Measurements from ENCODE around the gene TANGO2.
A peak's percentile ranks its signal among the peaks of the same experiment; 100 is the strongest.

The TANGO2 gene

DNA sequence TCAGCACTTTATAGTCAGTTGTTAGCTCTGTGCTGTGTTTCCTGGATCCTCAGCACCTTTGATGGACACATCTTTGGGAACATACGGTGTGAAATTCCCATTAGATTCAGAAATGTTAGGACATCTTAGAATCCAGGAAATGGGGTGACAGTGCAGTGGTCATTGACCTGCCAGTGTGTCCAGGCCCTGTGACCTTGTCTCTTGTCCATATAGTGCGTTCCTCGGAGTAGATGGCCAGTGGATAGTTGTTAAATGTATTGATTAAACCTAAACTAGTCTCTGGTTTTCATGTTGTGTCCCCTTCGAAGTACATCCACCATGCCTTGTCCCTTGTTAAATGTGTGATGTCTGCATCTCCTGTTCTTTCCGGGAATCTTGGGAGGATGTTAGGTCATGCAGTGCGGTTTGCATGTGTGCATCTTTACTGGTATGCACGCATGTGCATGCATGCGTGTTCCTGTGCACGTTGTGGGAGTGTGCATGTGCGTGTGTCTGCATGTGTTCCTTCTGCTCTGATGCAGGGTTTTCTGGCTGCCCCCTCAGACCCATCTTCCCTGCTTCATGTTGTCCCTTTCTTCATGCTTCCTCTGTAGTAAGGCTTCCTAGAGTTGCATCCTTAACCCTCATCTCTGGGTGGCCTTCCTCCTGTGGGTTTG, 63.1 kb downstream of the TANGO2 start:
- Histone ChIP-seq H3K9ac (ENCODE audit: low read length) (no peak overlapping the region), H3K9me3 (ENCODE audit: control insufficient read depth, low read length) (no peaks in the 10 kb centered on the region), H3K27me3 (replicated peaks; ENCODE audit: control insufficient read depth, insufficient read depth, low read length) (no peaks in the 10 kb centered on the region), H3K36me3 (ENCODE audit: control insufficient read depth, insufficient read depth, low read length, severe bottlenecking) (peaks cover 36% of the 10 kb centered on the region), H3K4me1 (ENCODE audit: control insufficient read depth, insufficient read depth, low read length) (peaks cover 22% of the 10 kb centered on the region), H3K4me3 (ENCODE audit: low read length) (no peak overlapping the region)
- no peak for DNase-seq (ENCODE audit: low read depth)

DNA sequence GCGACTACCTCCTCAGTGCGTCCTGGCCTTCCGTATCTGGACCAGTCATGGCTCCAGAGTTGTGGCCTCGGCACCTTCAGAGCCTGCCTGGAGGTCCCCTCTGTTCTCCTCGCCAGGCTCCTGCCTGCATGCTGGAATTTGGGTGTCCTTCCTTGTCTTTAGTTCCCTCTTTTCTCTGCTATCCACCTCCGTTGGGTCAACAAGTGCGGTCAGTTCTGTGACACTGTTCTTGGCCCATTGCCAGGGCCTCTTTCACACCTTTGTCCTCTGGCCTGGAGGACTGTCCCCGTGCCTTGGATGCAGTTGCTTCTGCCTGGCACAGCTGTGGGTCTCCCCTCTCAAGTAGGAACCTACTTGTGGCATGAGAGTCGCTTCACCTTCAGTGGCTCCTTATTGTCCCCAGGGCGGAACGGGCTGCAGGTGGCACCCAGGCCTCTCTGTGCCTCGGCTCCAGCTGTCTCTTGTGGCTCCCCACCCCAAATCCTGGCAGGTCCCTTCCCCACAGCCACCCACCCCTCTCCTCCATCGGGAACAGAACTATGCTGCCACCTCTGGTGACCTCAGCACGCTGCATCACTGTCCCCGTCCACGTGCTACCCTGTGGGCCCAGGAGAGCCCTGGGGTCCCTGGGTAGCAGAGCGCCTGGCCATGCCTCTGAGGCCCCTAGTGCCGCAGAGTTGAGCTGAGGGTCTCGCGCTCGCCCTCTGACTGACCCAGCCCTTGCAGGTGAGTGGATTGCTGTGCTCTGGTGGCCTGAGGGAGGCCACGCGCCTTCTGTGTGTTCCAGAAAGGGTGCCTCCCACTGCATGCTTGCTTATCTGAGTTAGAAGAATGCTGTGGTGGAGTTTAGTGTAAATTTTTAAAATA, 63.9 kb downstream of the TANGO2 start:
- Histone ChIP-seq H3K4me1 (ENCODE audit: control insufficient read depth, insufficient read depth, low read length) (peaks cover 22% of the 10 kb centered on the region), H3K4me3 (ENCODE audit: low read length) (no peak overlapping the region), H3K36me3 (ENCODE audit: control insufficient read depth, insufficient read depth, low read length, severe bottlenecking) (peaks cover 44% of the 10 kb centered on the region), H3K9me3 (ENCODE audit: control insufficient read depth, low read length) (no peaks in the 10 kb centered on the region), H3K27me3 (replicated peaks; ENCODE audit: control insufficient read depth, insufficient read depth, low read length) (no peaks in the 10 kb centered on the region), H3K9ac (ENCODE audit: low read length) (no peak overlapping the region)
- peak; percentile 8 for DNase-seq (ENCODE audit: low read depth)

DNA sequence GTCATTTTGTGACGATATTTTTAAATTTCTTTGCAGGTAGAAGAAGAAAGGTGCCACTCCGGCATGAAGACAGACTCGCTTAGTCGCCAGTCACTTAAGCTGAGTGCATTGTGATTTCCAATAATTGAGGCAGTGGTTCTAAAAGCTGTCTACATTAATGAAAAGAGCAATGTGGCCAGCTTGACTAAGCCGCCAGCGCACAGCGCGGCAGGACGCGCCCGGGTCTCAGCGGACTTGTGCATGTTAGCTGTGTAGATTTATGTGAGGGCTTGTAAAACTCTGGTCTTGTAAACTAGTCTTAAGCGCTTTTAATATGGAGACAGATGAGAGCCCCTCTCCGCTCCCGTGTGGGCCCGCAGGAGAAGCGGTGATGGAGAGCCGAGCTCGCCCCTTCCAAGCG, 64.7 kb downstream of the TANGO2 start:
- Histone ChIP-seq H3K4me1 (ENCODE audit: control insufficient read depth, insufficient read depth, low read length) (peaks cover 26% of the 10 kb centered on the region), H3K9me3 (ENCODE audit: control insufficient read depth, low read length) (no peaks in the 10 kb centered on the region), H3K4me3 (ENCODE audit: low read length) (no peak overlapping the region), H3K36me3 (ENCODE audit: control insufficient read depth, insufficient read depth, low read length, severe bottlenecking) (peaks cover 52% of the 10 kb centered on the region), H3K9ac (ENCODE audit: low read length) (no peak overlapping the region), H3K27me3 (replicated peaks; ENCODE audit: control insufficient read depth, insufficient read depth, low read length) (no peaks in the 10 kb centered on the region)
- no peak for DNase-seq (ENCODE audit: low read depth)

DNA sequence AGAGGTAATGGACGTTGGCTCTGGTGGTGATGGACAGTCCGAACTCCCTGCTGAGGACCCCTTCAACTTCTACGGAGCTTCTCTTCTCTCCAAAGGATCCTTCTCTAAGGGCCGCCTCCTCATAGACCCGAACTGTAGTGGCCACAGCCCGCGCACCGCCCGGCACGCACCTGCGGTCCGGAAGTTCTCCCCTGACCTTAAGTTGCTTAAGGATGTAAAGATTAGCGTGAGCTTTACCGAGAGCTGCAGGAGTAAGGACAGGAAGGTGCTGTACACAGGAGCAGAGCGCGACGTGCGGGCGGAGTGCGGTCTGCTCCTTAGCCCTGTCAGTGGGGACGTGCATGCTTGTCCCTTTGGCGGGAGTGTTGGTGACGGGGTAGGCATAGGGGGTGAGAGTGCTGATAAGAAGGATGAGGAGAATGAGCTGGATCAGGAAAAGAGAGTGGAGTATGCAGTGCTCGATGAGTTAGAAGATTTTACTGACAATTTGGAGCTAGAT, 65.2 kb downstream of the TANGO2 start:
- no peak for DNase-seq (ENCODE audit: low read depth)
- Histone ChIP-seq H3K4me1 (ENCODE audit: control insufficient read depth, insufficient read depth, low read length) (peaks cover 24% of the 10 kb centered on the region), H3K9ac (ENCODE audit: low read length) (no peak overlapping the region), H3K9me3 (ENCODE audit: control insufficient read depth, low read length) (no peaks in the 10 kb centered on the region), H3K27me3 (replicated peaks; ENCODE audit: control insufficient read depth, insufficient read depth, low read length) (no peaks in the 10 kb centered on the region), H3K4me3 (ENCODE audit: low read length) (no peak overlapping the region), H3K36me3 (ENCODE audit: control insufficient read depth, insufficient read depth, low read length, severe bottlenecking) (peaks cover 57% of the 10 kb centered on the region)

DNA sequence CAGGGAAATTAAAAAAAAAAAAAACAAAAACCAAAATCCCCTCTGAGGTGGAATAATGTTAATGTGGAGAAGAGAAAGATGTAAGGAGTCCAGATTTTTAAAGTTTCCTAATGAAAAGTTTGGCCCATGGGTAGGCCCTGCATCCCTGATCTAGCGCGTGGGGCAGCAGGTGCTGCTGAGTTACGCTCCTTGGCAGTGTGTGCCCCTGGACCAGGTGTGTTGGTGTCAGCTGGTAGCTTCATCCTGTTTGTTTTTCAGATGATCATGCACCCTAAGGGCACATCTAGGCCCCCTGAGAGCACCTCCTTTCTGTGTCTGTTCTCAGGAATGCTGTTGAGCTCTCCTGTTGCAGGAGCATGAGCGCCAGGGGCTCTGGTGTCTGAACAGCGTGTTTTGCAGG, 65.9 kb downstream of the TANGO2 start:
- peaks cover 63% of the 10 kb centered on the region for H3K36me3 ChIP-seq (ENCODE audit: control insufficient read depth, insufficient read depth, low read length, severe bottlenecking)
- no peak overlapping the region for H3K4me3 ChIP-seq (ENCODE audit: low read length)
- no peak for DNase-seq (ENCODE audit: low read depth)
- no peaks in the 10 kb centered on the region for H3K9me3 ChIP-seq (ENCODE audit: control insufficient read depth, low read length)
- peaks cover 17% of the 10 kb centered on the region for H3K4me1 ChIP-seq (ENCODE audit: control insufficient read depth, insufficient read depth, low read length)
- no peak overlapping the region for H3K9ac ChIP-seq (ENCODE audit: low read length)
- H3K27me3 ChIP-seq (replicated peaks; ENCODE audit: control insufficient read depth, insufficient read depth, low read length) = no peaks in the 10 kb centered on the region

DNA sequence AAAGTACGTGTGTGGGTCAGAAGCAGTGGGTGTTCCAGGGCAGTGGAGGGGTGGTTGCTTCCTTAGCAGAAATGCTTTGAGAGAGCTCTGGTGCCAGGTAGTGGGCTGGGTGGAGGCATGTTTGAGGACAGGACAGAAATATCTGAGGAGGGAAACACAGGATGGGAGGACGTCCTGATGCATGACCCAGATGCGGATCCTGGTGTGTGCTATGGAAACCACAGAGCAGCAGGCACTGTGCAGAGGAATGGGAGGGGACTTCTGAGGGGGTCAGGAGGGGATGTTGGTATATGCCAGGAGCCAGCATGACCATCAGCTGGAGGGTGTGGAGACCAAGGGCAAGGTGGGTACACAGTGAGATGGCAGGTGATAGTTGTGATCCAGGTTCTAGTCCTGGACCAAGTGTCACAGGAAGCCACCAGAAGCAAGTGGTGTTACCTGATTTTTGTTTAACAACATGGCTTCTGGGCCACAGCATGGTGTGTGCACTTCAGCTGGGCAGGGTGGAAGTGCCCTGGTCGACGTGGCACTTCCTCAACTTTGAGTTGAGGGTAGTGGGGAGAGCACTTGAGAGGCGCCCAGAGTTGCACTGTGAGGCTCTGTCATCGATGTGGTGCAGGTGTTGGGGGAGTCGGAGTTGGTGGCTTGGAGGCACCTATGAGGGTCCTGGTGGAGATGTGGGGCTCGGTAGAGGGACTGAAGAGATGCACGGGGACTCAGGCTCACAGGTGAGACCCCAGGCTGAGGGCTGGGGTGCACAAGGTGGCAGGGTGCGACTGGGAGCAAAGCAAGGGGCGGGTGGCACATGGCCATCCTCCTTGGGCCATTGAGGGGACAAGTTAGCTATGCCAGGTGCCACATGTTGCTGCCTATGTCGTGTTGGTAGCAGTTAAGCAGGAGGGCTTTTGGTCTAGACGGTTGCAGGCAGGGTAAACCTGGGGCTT, 66.7 kb downstream of the TANGO2 start:
- no peak overlapping the region for H3K9ac ChIP-seq (ENCODE audit: low read length)
- H3K27me3 ChIP-seq (replicated peaks; ENCODE audit: control insufficient read depth, insufficient read depth, low read length) = no peaks in the 10 kb centered on the region
- no peak for DNase-seq (ENCODE audit: low read depth)
- H3K4me1 ChIP-seq (ENCODE audit: control insufficient read depth, insufficient read depth, low read length) = peaks cover 16% of the 10 kb centered on the region
- H3K9me3 ChIP-seq (ENCODE audit: control insufficient read depth, low read length) = no peaks in the 10 kb centered on the region
- peaks cover 72% of the 10 kb centered on the region for H3K36me3 ChIP-seq (ENCODE audit: control insufficient read depth, insufficient read depth, low read length, severe bottlenecking)
- no peak overlapping the region for H3K4me3 ChIP-seq (ENCODE audit: low read length)

- no peaks in the 10 kb centered on the region for H3K27me3 ChIP-seq (replicated peaks; ENCODE audit: control insufficient read depth, insufficient read depth, low read length)
- H3K36me3 ChIP-seq (ENCODE audit: control insufficient read depth, insufficient read depth, low read length, severe bottlenecking) = peaks cover 78% of the 10 kb centered on the region
- DNase-seq (ENCODE audit: low read depth) = no peak
- no peak overlapping the region for H3K9ac ChIP-seq (ENCODE audit: low read length)
- H3K9me3 ChIP-seq (ENCODE audit: control insufficient read depth, low read length) = no peaks in the 10 kb centered on the region
- peaks cover 15% of the 10 kb centered on the region for H3K4me1 ChIP-seq (ENCODE audit: control insufficient read depth, insufficient read depth, low read length)
- no peak overlapping the region for H3K4me3 ChIP-seq (ENCODE audit: low read length)
Observed at GRCh38 chr22:20088263-20088648, 67.3 kb downstream of the TANGO2 start.

- Histone ChIP-seq H3K4me1 (ENCODE audit: control insufficient read depth, insufficient read depth, low read length) (peaks cover 8% of the 10 kb centered on the region), H3K4me3 (ENCODE audit: low read length) (no peak overlapping the region), H3K9ac (ENCODE audit: low read length) (no peak overlapping the region), H3K36me3 (ENCODE audit: control insufficient read depth, insufficient read depth, low read length, severe bottlenecking) (peaks cover 90% of the 10 kb centered on the region), H3K27me3 (replicated peaks; ENCODE audit: control insufficient read depth, insufficient read depth, low read length) (no peaks in the 10 kb centered on the region), H3K9me3 (ENCODE audit: control insufficient read depth, low read length) (no peaks in the 10 kb centered on the region)
- DNase-seq (ENCODE audit: low read depth) = no peak
Observed at GRCh38 chr22:20089226-20089976, 68.5 kb downstream of the TANGO2 start.

GRCh38 chr22:20089977-20090729, 69.2 kb downstream of the TANGO2 start:
- Histone ChIP-seq H3K4me3 (ENCODE audit: low read length) (no peak overlapping the region), H3K9me3 (ENCODE audit: control insufficient read depth, low read length) (no peaks in the 10 kb centered on the region), H3K4me1 (ENCODE audit: control insufficient read depth, insufficient read depth, low read length) (peaks cover 8% of the 10 kb centered on the region), H3K27me3 (replicated peaks; ENCODE audit: control insufficient read depth, insufficient read depth, low read length) (no peaks in the 10 kb centered on the region), H3K36me3 (ENCODE audit: control insufficient read depth, insufficient read depth, low read length, severe bottlenecking) (peaks cover 97% of the 10 kb centered on the region), H3K9ac (ENCODE audit: low read length) (no peak overlapping the region)
- DNase-seq (ENCODE audit: low read depth) = peak; percentile 47

- no peak overlapping the region for H3K9ac ChIP-seq (ENCODE audit: low read length)
- DNase-seq (ENCODE audit: low read depth) = no peak
- no peaks in the 10 kb centered on the region for H3K27me3 ChIP-seq (replicated peaks; ENCODE audit: control insufficient read depth, insufficient read depth, low read length)
- H3K36me3 ChIP-seq (ENCODE audit: control insufficient read depth, insufficient read depth, low read length, severe bottlenecking) = peaks cover 100% of the 10 kb centered on the region
- peaks cover 8% of the 10 kb centered on the region for H3K4me1 ChIP-seq (ENCODE audit: control insufficient read depth, insufficient read depth, low read length)
- H3K9me3 ChIP-seq (ENCODE audit: control insufficient read depth, low read length) = no peaks in the 10 kb centered on the region
- no peak overlapping the region for H3K4me3 ChIP-seq (ENCODE audit: low read length)
Observed at GRCh38 chr22:20090730-20091240, 69.9 kb downstream of the TANGO2 start.

Measured in adipocyte (in vitro differentiated cells).